Osteoblast (primary cell): ENCODE data around the gene HOXA11. TPM values are rescaled to one million over a fixed set of nuclear protein-coding genes. Genes with fewer than 3 reads are reported as not detected.

Source experiments
- DNase-seq: peaks from one replicate; pipeline ENCODE4 v3.0.0; 2011; ENCODE audit warnings: low spot score, mixed read lengths; ENCODE audit not compliant: insufficient read length; ENCODE audit errors: missing footprints
- H2AFZ ChIP-seq: 2 replicates; pipeline ENCODE4 v1.6.0; 2011; ENCODE audit warnings: mild to moderate bottlenecking, low read length
- H3K27ac ChIP-seq: 2 replicates; pipeline ENCODE4 v1.5.1; 2011; ENCODE audit warnings: mild to moderate bottlenecking, low read depth, low read length, moderate library complexity
- H3K27me3 ChIP-seq: 2 replicates; pipeline ENCODE4 v1.6.0; 2012; ENCODE audit warnings: mild to moderate bottlenecking, control low read depth, inconsistent platforms, low read length, moderate library complexity; ENCODE audit not compliant: insufficient read depth
- H3K36me3 ChIP-seq: 2 replicates; pipeline ENCODE4 v1.5.1; 2011; ENCODE audit warnings: mild to moderate bottlenecking, low read length, control low read depth, moderate library complexity; ENCODE audit not compliant: insufficient read depth
- H3K4me1 ChIP-seq: 2 replicates; pipeline ENCODE4 v1.5.1; 2011; ENCODE audit warnings: mild to moderate bottlenecking, low read length, control low read depth, moderate library complexity; ENCODE audit not compliant: insufficient read depth
- H3K4me2 ChIP-seq: 2 replicates; pipeline ENCODE4 v1.6.0; 2011; ENCODE audit warnings: mild to moderate bottlenecking, low read length; ENCODE audit not compliant: insufficient read depth
- H3K4me3 ChIP-seq: fragments of 200-600 bp; sonication (generic); 3 replicates; pipeline ENCODE4 v1.5.1; 2012; ENCODE audit warnings: mild to moderate bottlenecking, low read length, inconsistent platforms; ENCODE audit not compliant: insufficient read depth
- H3K79me2 ChIP-seq: 2 replicates; pipeline ENCODE4 v1.6.0; 2012; ENCODE audit warnings: mild to moderate bottlenecking, low read length, control low read depth, inconsistent platforms; ENCODE audit not compliant: insufficient read depth
- H3K9me3 ChIP-seq: 2 replicates; pipeline ENCODE4 v1.5.1; 2011; ENCODE audit warnings: low read depth, low read length, control low read depth
- H4K20me1 ChIP-seq: 2 replicates; pipeline ENCODE4 v1.6.0; 2012; ENCODE audit warnings: mild to moderate bottlenecking, low read length, control low read depth; ENCODE audit not compliant: insufficient read depth
- CTCF ChIP-seq: IDR thresholded peaks from 2 replicates; pipeline ENCODE4 v1.5.1; 2011; ENCODE audit warnings: mild to moderate bottlenecking, low read depth, low read length, moderate library complexity; ENCODE audit errors: extremely low read depth
- total RNA-seq: library from RNA; depleted of rRNA; stranded (reverse); fragments of >200 nt; gene quantifications from 2 replicates; pipeline ENCODE4 v1.2.3, GENCODE V29; 2012

Gene HOXA11
- total RNA-seq, 1 donor = 15.2 TPM

GRCh38 chr7:27185854-27186667 lies 1.0 kb upstream of the HOXA11 start:
- peaks cover 97% of the 10 kb centered on the region for H3K79me2 ChIP-seq
- peak overlapping the region; percentile 95 for H3K27ac ChIP-seq
- peaks cover 64% of the 10 kb centered on the region for H3K4me1 ChIP-seq
- H3K4me2 ChIP-seq = peak overlapping the region; percentile 96
- peak overlapping the region; percentile 71 for H2AFZ ChIP-seq
- no peaks in the 10 kb centered on the region for H3K27me3 ChIP-seq
- TF ChIP-seq CTCF = no peak
- H3K36me3 ChIP-seq = peaks cover 8% of the 10 kb centered on the region
- DNase-seq = peak; percentile 88
- H3K4me3 ChIP-seq = peak overlapping the region; percentile 92
- no peaks in the 10 kb centered on the region for H4K20me1 ChIP-seq
- no peaks in the 10 kb centered on the region for H3K9me3 ChIP-seq

GRCh38 chr7:27184337-27185012 lies 557 bp downstream of the HOXA11 start:
- DNase-seq = peak; percentile 89
- peaks cover 96% of the 10 kb centered on the region for H3K79me2 ChIP-seq

GRCh38 chr7:27183682-27184336 lies 1.2 kb downstream of the HOXA11 start:
- Histone ChIP-seq H3K9me3 (no peaks in the 10 kb centered on the region), H3K79me2 (peaks cover 96% of the 10 kb centered on the region), H3K4me2 (peak overlapping the region; percentile 96), H3K4me1 (peaks cover 57% of the 10 kb centered on the region), H3K4me3 (peak overlapping the region; percentile 92), H3K27me3 (no peaks in the 10 kb centered on the region), H4K20me1 (no peaks in the 10 kb centered on the region), H2AFZ (peak overlapping the region; percentile 12), H3K36me3 (peaks cover 8% of the 10 kb centered on the region), H3K27ac (peak overlapping the region; percentile 95)
- DNase-seq = peak; percentile 91
- TF ChIP-seq CTCF = no peak

More at GRCh38 chr7:27184337-27185012, 557 bp downstream of the HOXA11 start:
- H3K4me3 ChIP-seq = peak overlapping the region; percentile 92
- H4K20me1 ChIP-seq = no peaks in the 10 kb centered on the region
- no peaks in the 10 kb centered on the region for H3K27me3 ChIP-seq
- H3K9me3 ChIP-seq = no peaks in the 10 kb centered on the region
- TF ChIP-seq CTCF = no peak
- peak overlapping the region; percentile 95 for H3K27ac ChIP-seq
- peak overlapping the region; percentile 96 for H3K4me2 ChIP-seq
- H2AFZ ChIP-seq = peak overlapping the region; percentile 69
- peaks cover 8% of the 10 kb centered on the region for H3K36me3 ChIP-seq
- H3K4me1 ChIP-seq = peaks cover 59% of the 10 kb centered on the region
